GM19328 (cell line): ENCODE measurements around the gene AOX1.
"Not testable (repeated sequence)": the region's sequence is repeated elsewhere in the genome, so short reads cannot be mapped to it uniquely, and the experiment has no call there.

Source experiments
- ATAC-seq: cut with Tn5 transposase; IDR thresholded peaks from one replicate; pipeline ENCODE4 v1.9.1; 2021; ENCODE audit warnings: mild to moderate bottlenecking, moderate library complexity; ENCODE audit not compliant: unreplicated experiment

AOX1 gene

DNA sequence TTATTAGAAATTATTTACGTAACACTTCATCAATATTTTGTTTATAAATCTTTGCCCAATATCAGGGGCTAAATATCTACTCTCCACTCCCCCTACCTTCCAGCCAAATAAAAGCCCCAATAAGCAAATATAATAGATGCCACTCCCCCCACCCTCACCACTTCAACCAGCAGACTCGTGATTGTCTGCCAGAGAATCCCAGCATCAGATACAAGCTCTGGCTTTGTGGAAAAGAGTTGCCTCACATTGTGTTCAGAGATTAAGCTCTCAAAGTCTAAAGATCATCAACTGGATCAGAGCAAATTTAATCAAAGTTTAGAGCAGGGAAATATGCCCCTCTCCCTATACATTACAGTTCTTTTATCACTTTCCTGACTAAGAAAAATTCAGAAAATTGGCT lies 39.5 kb downstream of the AOX1 start:
- ATAC-seq = no peak

DNA sequence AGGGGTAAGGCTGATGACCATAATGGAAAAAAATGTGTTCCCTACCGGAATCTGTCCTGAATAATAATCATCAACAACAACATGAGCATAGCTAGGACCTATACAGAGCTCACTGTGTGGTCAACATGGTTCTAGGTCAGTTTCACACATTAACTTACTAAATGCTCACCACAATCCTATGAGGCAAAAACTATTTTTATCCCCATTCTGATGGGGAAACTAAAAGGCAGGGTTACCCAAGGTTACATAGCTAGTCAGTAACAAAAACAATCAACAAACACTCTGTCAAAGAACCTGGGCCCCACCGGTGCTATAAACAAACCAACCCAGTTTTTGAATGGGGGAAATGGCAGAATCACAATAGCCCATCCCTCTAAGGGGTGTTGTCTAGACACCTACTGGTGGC lies 40.1 kb downstream of the AOX1 start:
- ATAC-seq = no peak

DNA sequence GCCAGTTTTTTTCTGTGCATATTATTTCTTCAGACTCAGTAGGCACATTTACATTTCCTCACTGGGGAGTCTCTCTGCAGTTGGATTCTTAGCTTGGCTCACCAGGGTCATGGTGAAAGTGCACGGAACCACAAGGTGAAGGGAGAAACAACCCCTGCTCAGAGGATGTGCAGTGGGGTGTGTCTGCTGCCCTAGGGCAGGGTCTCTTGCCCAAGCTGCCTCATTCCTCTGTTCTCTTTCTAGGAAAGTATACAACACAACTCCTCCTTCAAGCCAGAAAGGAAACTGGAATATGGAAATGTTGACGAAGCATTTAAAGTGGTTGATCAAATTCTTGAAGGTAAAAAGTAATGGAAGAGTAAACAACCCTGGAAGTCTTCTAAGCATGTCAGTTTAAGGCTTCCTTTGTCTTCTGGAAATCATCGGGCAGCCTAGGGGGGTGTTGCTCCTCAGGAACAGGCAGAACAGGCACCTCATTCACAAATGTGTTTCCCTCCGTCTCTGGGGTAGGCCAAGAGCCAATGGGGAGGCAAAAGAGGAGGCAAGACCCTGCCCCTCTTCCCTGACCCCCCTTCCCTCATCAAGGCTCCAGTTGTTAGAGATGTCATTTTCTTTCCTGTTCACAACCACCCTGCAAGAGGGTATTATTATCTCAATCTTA lies 41.4 kb downstream of the AOX1 start:
- no peak for ATAC-seq

DNA sequence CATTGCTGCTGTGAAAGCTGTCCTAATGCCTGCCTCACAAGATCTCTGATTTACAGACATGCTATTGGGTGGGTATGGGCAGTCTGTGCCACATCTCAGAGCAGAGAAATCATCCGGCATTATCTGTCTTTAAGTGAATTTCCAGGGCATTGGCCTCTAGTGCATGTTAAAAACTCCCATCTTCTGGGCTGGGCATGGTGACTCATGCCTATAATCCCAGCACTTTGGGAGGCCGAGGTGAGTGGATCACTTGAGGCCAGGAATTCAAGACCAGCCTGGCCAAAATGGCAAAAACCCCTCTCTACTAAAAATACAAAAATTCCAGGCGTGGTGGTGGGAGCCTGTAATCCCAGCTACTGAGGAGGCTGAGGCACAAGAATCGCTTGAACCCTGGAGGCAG lies 42.6 kb downstream of the AOX1 start:
- not testable (repeated sequence) for ATAC-seq

DNA sequence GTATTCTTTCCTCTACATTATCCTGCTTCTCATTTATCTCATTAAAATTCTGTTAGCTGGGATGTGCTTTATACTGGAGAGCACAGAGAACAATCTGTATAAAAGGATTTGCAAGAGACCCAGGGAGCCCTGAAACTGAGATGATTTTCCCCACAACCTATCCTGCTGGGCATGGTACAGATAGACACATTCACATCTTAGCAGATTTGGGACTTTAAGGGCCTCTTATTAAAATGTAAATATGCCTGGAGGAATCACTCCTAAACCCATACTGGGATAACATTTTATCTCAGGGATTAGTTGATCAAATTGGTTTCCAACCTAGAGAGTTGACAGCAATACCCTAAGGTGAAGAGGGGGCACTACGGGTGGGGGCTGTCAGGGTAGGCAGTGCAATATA lies 45.5 kb downstream of the AOX1 start:
- no peak for ATAC-seq

DNA sequence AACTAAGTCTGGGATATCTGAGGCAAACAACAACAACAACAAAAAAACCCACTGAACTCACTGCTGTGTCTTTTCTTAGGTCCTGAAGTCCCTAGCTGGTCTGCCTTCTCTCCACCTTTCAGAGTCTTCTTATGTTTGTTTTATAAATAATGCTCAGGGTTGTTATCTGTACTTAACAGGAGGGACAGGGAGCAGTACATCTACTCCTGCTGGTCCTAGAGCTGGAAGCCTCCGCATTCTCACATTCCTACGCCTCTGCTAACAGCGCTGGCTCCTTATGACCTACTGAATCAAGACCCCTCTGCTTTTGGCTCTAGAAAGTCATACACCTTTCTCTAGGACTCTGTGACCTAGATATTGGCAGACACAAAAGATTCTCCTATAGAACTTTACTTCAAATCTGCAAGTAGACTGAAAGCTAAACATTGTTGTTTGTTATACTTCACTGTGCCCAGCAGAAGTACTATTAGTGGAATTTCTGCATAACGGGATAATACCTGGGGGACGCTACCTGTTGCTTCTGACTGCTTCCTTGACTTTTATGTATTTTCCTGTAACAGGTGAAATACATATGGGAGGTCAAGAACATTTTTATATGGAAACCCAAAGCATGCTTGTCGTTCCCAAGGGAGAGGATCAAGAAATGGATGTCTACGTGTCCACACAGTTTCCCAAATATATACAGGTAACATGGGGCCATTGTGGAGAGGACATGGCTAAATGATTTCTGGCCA lies 48.6 kb downstream of the AOX1 start:
- ATAC-seq = no peak

DNA sequence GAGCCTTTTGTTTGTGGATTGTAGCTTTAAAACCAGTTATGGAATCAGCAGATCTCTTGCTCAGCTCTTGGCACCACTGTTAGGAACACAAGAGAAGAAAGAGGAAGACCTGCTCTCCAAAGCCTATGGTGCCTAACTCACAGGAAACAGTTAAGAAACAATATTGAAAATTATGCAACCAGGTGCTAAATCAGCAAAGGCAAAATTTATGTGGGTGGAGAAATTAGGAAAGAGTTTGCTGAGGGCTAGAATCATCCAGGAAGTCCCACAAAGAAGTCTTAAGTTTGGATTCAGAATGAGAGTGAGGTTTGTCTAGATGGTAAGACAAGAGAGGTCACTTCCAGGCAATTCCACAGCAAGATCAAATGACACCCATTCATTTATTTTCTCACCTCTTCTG lies 49.4 kb downstream of the AOX1 start:
- ATAC-seq = no peak

DNA sequence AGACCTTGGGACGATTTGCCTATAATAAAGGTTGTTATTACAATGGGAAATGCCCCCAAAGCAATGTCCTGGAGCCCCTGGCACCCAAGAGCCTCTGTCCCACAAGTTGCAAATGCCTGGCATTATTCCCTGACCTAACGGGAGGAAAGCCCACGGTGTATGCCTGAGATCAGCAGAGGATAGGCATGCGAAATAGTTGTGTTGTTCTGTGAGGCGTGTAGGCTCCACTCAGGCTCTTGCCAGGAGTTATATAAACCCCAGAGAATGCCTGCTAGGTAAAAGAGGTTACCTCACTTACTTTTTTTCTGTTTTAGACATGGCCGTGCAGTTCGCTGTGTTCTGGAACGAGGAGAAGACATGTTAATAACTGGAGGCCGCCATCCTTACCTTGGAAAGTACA lies 52.1 kb downstream of the AOX1 start:
- ATAC-seq = no peak

DNA sequence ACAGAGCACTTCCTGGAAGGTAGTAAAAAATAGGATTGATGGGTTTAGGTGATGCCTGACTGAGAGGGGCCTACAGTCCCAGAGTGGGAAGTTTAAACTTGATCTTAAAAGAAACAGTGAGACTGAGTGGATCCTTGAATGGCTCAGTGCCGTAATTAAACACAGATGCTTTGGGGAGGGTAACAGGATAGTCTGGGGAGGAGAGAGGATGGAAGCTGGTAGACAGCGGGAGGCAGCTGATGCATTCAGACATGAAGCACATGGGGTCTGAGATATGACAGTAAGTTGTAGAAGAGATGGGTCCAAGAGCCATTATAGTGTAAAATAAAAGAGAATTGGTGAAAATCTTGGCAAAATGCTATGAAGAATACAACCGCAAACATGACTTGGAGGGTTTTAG lies 54.4 kb downstream of the AOX1 start:
- no peak for ATAC-seq

DNA sequence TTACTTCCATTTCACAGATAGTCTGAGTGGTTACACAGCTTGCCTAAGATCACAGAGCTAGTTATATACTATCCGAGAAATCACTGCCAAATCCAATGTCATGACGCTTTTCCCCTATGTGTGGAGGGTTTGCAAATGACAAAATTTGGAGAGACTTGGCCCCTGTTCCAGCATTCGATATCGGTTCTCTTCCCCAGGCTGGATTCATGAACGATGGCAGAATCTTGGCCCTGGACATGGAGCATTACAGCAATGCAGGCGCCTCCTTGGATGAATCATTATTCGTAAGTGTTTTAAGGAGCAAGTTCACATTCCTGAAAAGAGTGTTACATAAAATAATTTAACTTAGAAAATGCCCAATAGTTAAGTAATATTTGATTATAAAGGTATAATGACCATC lies 55.1 kb downstream of the AOX1 start:
- ATAC-seq = no peak

DNA sequence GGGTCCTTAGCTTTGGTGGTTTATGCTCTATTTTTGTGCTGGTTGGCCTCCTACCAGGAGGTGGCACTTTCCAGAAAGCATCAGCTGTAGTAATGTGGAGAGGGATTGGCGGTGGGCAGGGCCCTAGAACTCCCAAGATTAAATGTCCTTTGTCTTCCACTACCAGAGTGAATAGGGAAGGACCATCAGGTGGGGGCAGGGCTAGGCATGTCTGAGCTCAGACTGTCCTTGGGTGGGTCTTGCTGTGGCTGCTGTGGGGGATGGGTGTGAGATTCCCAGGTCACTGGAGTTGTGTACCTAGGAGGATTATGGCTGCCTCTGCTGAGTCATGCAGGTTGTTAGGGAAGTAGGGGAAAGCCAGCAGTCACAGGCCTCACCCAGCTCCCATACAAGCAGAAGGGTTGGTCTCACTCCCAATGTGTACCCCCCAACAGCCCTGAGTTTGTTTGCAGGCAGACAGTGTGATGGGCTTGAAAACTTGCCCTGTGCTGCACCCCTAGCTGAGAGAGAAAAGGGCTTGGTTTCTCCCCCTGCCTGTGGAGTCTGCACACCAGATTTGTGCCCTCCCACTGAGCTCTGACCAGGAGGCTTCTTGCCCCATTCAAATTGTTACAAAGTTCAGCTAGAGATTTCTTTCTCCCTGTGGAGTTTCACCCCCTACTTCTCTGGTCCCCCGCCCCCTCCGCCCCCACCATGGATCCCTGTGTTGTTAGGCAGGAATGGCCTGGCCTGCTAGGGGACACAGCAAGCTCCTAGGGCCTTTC lies 62.9 kb downstream of the AOX1 start:
- ATAC-seq = not testable (repeated sequence)

DNA sequence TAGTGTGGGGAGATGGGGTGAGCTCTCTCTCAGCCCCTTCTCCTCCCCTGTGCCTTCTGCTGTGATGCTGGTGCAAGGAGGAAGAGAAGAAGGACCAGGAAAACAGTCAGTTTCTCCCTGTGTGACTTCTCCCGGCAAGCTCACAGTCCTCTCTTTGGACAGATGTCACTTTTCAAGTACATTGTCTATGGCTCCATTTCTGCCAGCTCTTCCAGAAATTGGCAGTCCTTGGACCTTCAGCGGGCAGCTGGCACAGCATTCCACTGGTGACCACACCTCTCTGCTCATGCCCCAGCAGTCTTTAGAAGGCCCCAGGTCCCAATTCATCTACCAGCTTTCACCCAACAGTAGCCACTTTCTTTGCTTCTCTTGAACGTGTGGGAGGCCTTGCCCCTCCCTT lies 63.9 kb downstream of the AOX1 start:
- ATAC-seq = no peak

DNA sequence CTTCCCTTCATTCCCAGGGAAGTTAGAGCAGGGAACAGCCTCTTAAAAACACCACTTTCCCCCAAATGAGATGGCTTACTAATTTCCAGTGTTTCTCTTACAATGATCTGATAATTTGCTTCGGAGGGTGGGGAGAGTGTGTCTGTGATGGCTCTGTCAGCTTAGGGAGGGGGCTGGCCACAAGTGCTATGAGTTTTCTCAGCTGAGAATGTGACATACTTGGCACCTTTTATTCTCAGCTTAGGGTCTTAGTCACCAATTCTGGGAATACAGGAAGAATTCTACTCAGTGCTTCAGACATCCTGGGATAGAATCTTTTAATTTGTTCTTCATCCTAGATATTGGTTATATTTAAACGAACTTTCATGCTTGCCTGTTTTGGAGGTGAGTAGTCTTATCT lies 64.4 kb downstream of the AOX1 start:
- ATAC-seq = no peak

DNA sequence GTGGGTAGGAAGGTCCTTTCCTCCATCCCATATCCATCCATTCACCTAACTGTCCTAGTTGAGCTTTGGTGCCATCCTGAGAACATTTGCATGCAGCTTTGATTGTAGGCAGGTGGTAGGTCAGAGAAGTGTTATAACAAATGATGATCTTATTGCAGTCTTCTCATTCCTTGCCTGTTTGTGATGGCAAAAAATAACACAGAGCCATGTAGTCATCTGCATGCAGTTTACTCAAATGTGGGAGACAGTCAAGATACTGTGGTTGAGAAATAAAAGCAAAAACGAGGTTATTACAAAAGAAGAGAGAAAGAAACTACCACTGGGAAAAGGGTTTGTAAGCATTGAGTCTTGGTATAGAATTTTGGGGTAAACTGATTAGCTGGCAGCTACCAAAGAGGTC lies 66.3 kb downstream of the AOX1 start:
- no peak for ATAC-seq

DNA sequence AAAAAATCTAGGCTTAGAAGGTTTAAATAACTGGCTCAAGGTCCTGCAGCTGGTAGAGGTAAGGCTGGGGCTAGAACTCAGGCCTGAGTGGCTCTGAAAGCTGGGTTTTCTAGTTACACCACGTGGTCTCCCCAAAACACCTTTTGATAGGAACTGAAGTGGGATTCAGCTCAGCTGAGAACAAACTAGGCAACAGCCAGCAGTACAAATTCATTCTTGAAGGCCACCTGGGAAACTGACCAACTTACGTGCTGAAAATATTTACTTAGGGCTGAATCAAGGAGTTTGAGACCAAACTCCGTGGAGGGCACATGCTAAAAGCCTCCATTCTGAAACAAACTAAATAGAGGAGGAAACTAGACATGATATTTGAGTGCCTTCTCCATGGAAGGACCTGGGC lies 67.2 kb downstream of the AOX1 start:
- ATAC-seq = no peak

DNA sequence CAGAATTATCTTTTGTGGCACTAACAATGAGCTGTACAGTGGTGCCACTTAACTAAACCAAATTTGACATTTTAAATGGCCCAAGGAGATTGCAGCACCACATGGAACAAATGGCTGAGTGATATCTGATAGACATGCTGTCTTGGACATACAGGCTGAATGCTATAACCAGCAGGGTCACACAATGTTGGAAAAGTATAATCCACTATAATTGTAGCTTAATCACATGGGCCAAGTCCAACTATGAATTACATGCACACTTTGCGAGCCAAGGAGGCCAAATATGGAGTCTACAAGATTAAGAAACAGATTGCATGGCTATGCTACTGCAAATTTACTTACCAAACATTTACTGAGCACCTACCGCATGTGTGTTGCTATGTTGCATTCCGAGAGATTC lies 69.0 kb downstream of the AOX1 start:
- no peak for ATAC-seq

DNA sequence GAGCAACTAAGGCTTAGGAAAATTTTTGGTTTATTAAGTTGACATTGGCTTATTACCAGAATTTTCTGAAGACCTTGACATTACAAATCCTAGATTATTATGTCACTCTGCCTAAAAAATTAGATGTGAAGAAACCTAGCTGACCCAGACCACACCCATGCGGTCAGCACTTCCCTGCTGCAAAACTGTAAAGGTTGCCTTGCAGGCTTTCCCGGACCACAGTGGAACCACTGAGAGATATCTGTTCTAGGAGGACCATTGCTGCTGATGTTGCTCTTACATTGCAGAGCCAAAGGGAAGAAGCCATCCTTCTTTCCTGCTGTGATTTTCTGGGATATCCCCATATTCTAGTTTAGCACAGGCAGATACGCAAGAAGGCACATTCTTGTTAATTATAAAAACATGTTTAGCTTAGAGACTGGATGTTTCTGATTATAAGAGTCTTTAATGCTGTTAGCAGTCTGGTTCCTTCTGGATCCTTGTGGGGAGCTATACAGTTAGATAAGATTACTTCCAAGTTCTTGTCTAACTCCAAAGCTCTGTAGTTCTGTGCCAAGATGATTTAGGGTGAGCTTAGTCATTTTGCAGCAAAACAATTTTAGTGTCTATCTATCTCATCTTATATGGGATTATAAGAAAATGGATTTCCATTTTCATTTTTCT lies 70.2 kb downstream of the AOX1 start:
- ATAC-seq = no peak

DNA sequence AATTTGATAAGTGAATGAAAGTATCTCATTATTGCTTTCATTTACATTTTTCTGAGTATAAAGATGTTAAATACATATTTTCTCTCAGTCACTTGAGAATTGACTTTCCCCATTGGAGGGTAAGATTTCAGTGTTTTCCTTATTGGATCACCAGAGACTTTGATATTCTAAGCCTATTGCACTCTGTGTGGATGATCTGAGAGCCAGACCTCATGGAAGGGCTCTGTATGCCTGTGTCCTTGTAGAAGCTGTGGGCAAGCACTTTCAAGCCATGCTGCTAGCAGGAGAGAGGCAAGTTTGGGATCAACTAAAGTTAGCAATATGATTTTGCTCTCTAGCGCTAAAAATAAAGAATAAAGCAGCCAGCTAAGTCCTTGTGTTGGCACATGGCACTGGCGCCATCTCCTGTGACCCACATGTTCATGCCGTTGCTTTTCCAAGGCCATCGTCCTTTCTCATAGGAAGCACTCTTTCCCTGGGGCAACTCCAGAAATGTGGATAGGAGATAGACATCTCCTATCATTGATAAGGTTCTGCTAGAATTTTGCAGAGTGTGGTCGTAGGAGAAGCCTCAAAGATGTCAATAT lies 72.6 kb downstream of the AOX1 start:
- no peak for ATAC-seq

DNA sequence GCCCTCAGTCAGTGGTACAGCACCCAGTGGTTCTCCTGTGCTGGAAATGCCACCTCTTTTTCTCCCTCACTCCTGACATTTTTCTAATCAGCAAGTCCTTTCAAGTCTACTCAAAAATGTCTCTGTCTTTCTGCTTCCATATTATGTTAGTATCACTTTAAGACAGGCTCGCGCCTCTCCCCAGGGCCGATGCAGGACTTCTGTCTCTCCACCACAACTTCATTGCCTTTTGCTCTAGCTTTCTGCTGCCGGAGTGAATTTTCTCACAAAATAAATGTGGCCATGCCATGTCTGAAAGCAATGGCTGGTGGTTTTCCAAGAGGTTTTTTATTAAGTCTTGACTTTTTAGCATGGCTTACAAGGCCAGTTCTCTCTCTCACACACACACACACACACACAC lies 73.6 kb downstream of the AOX1 start:
- ATAC-seq = no peak

DNA sequence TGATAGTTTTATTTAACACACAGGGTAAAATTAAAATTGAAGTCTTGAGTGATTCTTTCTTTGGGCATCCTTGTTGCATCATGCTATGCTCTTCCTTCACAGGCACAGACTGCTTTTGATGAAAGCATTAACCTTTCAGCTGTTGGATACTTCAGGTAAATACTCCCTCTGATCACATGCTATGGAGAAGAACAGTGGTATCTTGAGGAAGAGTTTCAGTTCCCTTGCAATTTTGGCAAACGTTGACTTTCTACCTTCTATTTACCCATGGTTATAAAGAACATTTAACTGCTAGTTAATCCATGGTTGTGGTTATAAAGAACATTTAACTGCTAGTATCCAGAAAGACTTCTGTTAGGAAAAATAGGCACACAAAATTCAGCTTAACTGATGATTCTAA lies 75.7 kb downstream of the AOX1 start:
- no peak for ATAC-seq

DNA sequence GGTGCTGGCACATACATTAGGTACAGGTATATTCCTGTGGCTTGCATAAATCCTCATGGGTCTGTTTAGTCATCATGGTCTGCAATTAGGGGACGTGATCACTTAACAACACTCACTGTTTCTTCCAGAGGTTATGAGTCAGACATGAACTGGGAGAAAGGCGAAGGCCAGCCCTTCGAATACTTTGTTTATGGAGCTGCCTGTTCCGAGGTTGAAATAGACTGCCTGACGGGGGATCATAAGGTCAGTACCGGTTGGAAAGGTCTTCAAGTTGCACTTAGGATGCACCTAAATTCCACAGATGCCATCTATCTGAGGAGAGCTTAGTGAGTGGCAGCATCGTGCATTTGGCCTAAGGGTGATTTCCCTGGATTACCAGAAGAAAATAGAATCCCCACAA lies 76.9 kb downstream of the AOX1 start:
- ATAC-seq = no peak
